Measurements from ENCODE around the gene BEST1.

BEST1 gene

GRCh38 chr11:61950035-61950547, at the start of gene BEST1:
TSS of gene BEST1 (plus strand) at chr11:61950351. CDS start at chr11:61951807, 1,456 bp downstream.
- no peak for DNase-seq (ENCODE audit: low read depth in 2 of 2)

- DNase-seq (ENCODE audit: low read depth in 2 of 2): no peak
Measured at GRCh38 chr11:61901397-61901796, 48.8 kb upstream of the BEST1 start.

GRCh38 chr11:61902313-61902712, 47.8 kb upstream of the BEST1 start:
- DNase-seq (ENCODE audit: low read depth in 2 of 2): no peak

GRCh38 chr11:61903845-61904244, 46.3 kb upstream of the BEST1 start:
- no peak for DNase-seq (ENCODE audit: low read depth in 2 of 2)

GRCh38 chr11:61904539-61905048, 45.6 kb upstream of the BEST1 start:
- DNase-seq (ENCODE audit: low read depth in 2 of 2): no peak

GRCh38 chr11:61905067-61905696, 45.0 kb upstream of the BEST1 start:
- no peak for DNase-seq (ENCODE audit: low read depth in 2 of 2)

GRCh38 chr11:61905801-61906521, 44.2 kb upstream of the BEST1 start:
- no peak for DNase-seq (ENCODE audit: low read depth in 2 of 2)

- no peak for DNase-seq (ENCODE audit: low read depth in 2 of 2)
Measured at GRCh38 chr11:61906522-61906909, 43.6 kb upstream of the BEST1 start.

- no peak for DNase-seq (ENCODE audit: low read depth in 2 of 2)
Measured at GRCh38 chr11:61907282-61907681, 42.9 kb upstream of the BEST1 start.

- DNase-seq (ENCODE audit: low read depth in 2 of 2): no peak
Measured at GRCh38 chr11:61907871-61908729, 42.1 kb upstream of the BEST1 start.

GRCh38 chr11:61908730-61909316, 41.3 kb upstream of the BEST1 start:
- no peak for DNase-seq (ENCODE audit: low read depth in 2 of 2)

- no peak for DNase-seq (ENCODE audit: low read depth in 2 of 2)
Measured at GRCh38 chr11:61910187-61911127, 39.7 kb upstream of the BEST1 start.

- no peak for DNase-seq (ENCODE audit: low read depth in 2 of 2)
Measured at GRCh38 chr11:61911128-61911700, 38.9 kb upstream of the BEST1 start.

- DNase-seq (ENCODE audit: low read depth in 2 of 2): no peak
Measured at GRCh38 chr11:61911701-61912529, 38.2 kb upstream of the BEST1 start.

GRCh38 chr11:61912530-61912898, 37.6 kb upstream of the BEST1 start:
- no peak for DNase-seq (ENCODE audit: low read depth in 2 of 2)

GRCh38 chr11:61912991-61913698, 37.0 kb upstream of the BEST1 start:
- no peak for DNase-seq (ENCODE audit: low read depth in 2 of 2)

- DNase-seq (ENCODE audit: low read depth in 2 of 2): no peak
Measured at GRCh38 chr11:61913699-61914395, 36.3 kb upstream of the BEST1 start.
